ENCODE data around the gene VMA21. TPM values are rescaled to one million over a fixed set of nuclear protein-coding genes. Genes with fewer than 3 reads are reported as not detected.

VMA21 gene, protein sequence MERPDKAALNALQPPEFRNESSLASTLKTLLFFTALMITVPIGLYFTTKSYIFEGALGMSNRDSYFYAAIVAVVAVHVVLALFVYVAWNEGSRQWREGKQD
- 10 to 100 TPM; 22.6 to 33.3 (median 29.9) TPM for total RNA-seq

- Histone ChIP-seq H3K4me3 (peak within 1 kb of the TSS; percentile 78 to 99), H3K27ac (peak within 1 kb of the TSS; percentile 90 to 94 (median 92)), H3K9me3 (no peaks in the 10 kb centered on the region), H3K36me3 (no peaks in the 10 kb centered on the region), H3K4me1 (peaks cover 0 to 32% (median 0%) of the 10 kb centered on the region in 3 donors), H3K27me3 (no peaks in the 10 kb centered on the region)
- WGBS, 2 donors (ENCODE audit: low coverage in 1 of 2) = 17% methylated on average over 1 of the region's 97 CpGs; no CpG with 5 or more reads in 1 of the 2 donors
- TF ChIP-seq EP300 (IDR thresholded peaks at IDR 0.05) = no peak
- TF ChIP-seq, protein P1, sequence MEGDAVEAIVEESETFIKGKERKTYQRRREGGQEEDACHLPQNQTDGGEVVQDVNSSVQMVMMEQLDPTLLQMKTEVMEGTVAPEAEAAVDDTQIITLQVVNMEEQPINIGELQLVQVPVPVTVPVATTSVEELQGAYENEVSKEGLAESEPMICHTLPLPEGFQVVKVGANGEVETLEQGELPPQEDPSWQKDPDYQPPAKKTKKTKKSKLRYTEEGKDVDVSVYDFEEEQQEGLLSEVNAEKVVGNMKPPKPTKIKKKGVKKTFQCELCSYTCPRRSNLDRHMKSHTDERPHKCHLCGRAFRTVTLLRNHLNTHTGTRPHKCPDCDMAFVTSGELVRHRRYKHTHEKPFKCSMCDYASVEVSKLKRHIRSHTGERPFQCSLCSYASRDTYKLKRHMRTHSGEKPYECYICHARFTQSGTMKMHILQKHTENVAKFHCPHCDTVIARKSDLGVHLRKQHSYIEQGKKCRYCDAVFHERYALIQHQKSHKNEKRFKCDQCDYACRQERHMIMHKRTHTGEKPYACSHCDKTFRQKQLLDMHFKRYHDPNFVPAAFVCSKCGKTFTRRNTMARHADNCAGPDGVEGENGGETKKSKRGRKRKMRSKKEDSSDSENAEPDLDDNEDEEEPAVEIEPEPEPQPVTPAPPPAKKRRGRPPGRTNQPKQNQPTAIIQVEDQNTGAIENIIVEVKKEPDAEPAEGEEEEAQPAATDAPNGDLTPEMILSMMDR (IDR thresholded peaks at IDR 0.05) = no peak
- peak; percentile 38 for TF ChIP-seq POLR2AphosphoS5 (IDR thresholded peaks at IDR 0.05)
- peak; percentile 53 to 58 for TF ChIP-seq POLR2A (IDR thresholded peaks at IDR 0.05)
- peak; percentile 97 for ATAC-seq
Observed at GRCh38 chrX:151396825-151397740, at the start of gene VMA21. Gene VMA21, plus strand, starts transcription at chrX:151397206. Its CDS starts 103 bp downstream, at chrX:151397309.

GRCh38 chrX:151359341-151359740 is 37.7 kb upstream of the VMA21 start:
- ATAC-seq = no peak
- H3K27ac ChIP-seq = no peak overlapping the region
- 67% methylated on average over 3 of the region's 3 CpGs; no CpG with 5 or more reads in 1 of the 2 donors for WGBS, 2 donors (ENCODE audit: low coverage in 1 of 2)
- H3K4me1 ChIP-seq = no peaks in the 10 kb centered on the region
- H3K27me3 ChIP-seq = no peaks in the 10 kb centered on the region
- no peak overlapping the region for H3K4me3 ChIP-seq
- H3K36me3 ChIP-seq = no peaks in the 10 kb centered on the region
- no peaks in the 10 kb centered on the region for H3K9me3 ChIP-seq
- TF ChIP-seq POLR2AphosphoS5 (IDR thresholded peaks at IDR 0.05) = no peak

- Histone ChIP-seq H3K4me1 (no peaks in the 10 kb centered on the region), H3K4me3 (peak overlapping the region in 1 of 2 donors; percentile 19), H3K27me3 (no peaks in the 10 kb centered on the region), H3K27ac (no peak overlapping the region), H3K9me3 (no peaks in the 10 kb centered on the region), H3K36me3 (no peaks in the 10 kb centered on the region)
- 35 to 41% methylated on average over 2 to 5 of the region's 25 CpGs for WGBS, 2 donors (ENCODE audit: low coverage in 1 of 2)
- TF ChIP-seq POLR2A (IDR thresholded peaks at IDR 0.05) (no peak), EP300 (IDR thresholded peaks at IDR 0.05) (no peak), POLR2AphosphoS5 (IDR thresholded peaks at IDR 0.05) (no peak)
- TF ChIP-seq, protein P1 (IDR thresholded peaks at IDR 0.05) = peak in 1 of 4 experiments; percentile 63
- ATAC-seq = peak; percentile 69
Observed at GRCh38 chrX:151359931-151360871, 36.8 kb upstream of the VMA21 start.

GRCh38 chrX:151363316-151363715 is 33.7 kb upstream of the VMA21 start:
- Histone ChIP-seq H3K4me3 (no peak overlapping the region), H3K27ac (no peak overlapping the region), H3K36me3 (no peaks in the 10 kb centered on the region), H3K4me1 (no peaks in the 10 kb centered on the region), H3K27me3 (no peaks in the 10 kb centered on the region), H3K9me3 (no peaks in the 10 kb centered on the region)
- TF ChIP-seq POLR2A (IDR thresholded peaks at IDR 0.05) = no peak
- TF ChIP-seq POLR2AphosphoS5 (IDR thresholded peaks at IDR 0.05) = no peak
- TF ChIP-seq EP300 (IDR thresholded peaks at IDR 0.05) = no peak
- TF ChIP-seq, protein P1 (IDR thresholded peaks at IDR 0.05) = no peak
- ATAC-seq = no peak
- 50% methylated on average over 2 of the region's 2 CpGs for WGBS, 2 donors (ENCODE audit: low coverage in 1 of 2)

DNA sequence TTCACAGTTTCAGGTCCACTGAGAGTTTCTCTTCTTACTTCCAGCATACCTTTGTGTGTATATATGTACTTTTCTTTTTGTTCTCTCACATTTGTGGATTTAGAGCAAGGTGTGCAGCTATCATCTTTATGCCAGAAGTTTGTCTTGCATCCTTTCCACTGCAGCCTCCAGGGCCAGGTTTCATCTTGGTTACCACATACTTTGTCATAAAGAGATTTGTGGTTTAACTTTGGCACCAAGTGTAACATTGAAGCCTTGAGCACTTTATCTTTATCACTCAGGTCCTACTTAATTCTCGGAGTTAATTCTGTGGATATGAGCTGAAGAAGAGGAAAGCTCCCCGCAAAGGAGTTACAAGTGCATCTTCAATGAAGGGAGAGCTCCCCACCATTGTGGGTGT is 31.4 kb upstream of the VMA21 start:
- no peak for ATAC-seq
- Histone ChIP-seq H3K27me3 (no peaks in the 10 kb centered on the region), H3K9me3 (no peaks in the 10 kb centered on the region), H3K4me3 (no peak overlapping the region), H3K4me1 (no peaks in the 10 kb centered on the region), H3K27ac (no peak overlapping the region), H3K36me3 (no peaks in the 10 kb centered on the region)
- TF ChIP-seq POLR2AphosphoS5 (IDR thresholded peaks at IDR 0.05) (no peak), POLR2A (IDR thresholded peaks at IDR 0.05) (no peak), EP300 (IDR thresholded peaks at IDR 0.05) (no peak)
- TF ChIP-seq, protein P1 (IDR thresholded peaks at IDR 0.05) = no peak
- WGBS, 2 donors (ENCODE audit: low coverage in 1 of 2) = no CpG with 5 or more reads among the region's 2 CpGs

Data from gastroesophageal sphincter (tissue), 4 donors.